ENCODE results near the gene FBXW4. TPM values are rescaled to one million over a fixed set of nuclear protein-coding genes. Genes with fewer than 3 reads are reported as not detected.

Gene FBXW4
- total and polyA plus RNA-seq, 2 experiments from 2014 or later: 15.5 to 32.7 TPM

- Histone ChIP-seq H3K79me2 (no peaks in the 10 kb centered on the region), H3K4me3 (no peak overlapping the region), H3K4me1 (ENCODE audit: insufficient read depth) (no peaks in the 10 kb centered on the region), H2AFZ (no peak overlapping the region), H3K27ac (no peak overlapping the region), H4K20me1 (ENCODE audit: insufficient read depth, poor library complexity, severe bottlenecking) (peaks cover 2% of the 10 kb centered on the region), H3K9me2 (replicated peaks; ENCODE audit: insufficient read depth) (no peaks in the 10 kb centered on the region), H3K4me2 (no peak overlapping the region), H3K36me3 (replicated peaks; ENCODE audit: insufficient read depth, low read depth) (no peaks in the 10 kb centered on the region), H3K9me3 (ENCODE audit: low read depth) (no peaks in the 10 kb centered on the region), H3K27me3 (no peaks in the 10 kb centered on the region)
- TF ChIP-seq EZH2phosphoT487 (IDR thresholded peaks at IDR 0.05; ENCODE audit: low read depth, severe bottlenecking, unreplicated experiment) (no peak), CTCF (IDR thresholded peaks at IDR 0.05; ENCODE audit: poor library complexity) (no peak), EZH2 (IDR thresholded peaks at IDR 0.05; ENCODE audit: borderline replicate concordance) (no peak)
- DNase-seq (ENCODE audit: low spot score): no peak
- WGBS (ENCODE audit: low lambda C conversion rate, missing lambda C conversion rate): 97% methylated on average over 4 of the region's 4 CpGs
Observed at GRCh38 chr10:101624526-101625102, 70.4 kb downstream of the FBXW4 start.

- Histone ChIP-seq H3K27ac (no peak overlapping the region), H3K27me3 (no peaks in the 10 kb centered on the region), H3K9me2 (replicated peaks; ENCODE audit: insufficient read depth) (no peaks in the 10 kb centered on the region), H4K20me1 (ENCODE audit: insufficient read depth, poor library complexity, severe bottlenecking) (peaks cover 2% of the 10 kb centered on the region), H3K9me3 (ENCODE audit: low read depth) (no peaks in the 10 kb centered on the region), H3K36me3 (replicated peaks; ENCODE audit: insufficient read depth, low read depth) (no peaks in the 10 kb centered on the region), H3K4me2 (no peak overlapping the region), H3K79me2 (no peaks in the 10 kb centered on the region), H2AFZ (no peak overlapping the region), H3K4me1 (ENCODE audit: insufficient read depth) (no peaks in the 10 kb centered on the region), H3K4me3 (no peak overlapping the region)
- DNase-seq (ENCODE audit: low spot score): no peak
- 100% methylated on average over 1 of the region's 1 CpG for WGBS (ENCODE audit: low lambda C conversion rate, missing lambda C conversion rate)
- TF ChIP-seq EZH2 (IDR thresholded peaks at IDR 0.05; ENCODE audit: borderline replicate concordance): no peak
- TF ChIP-seq CTCF (IDR thresholded peaks at IDR 0.05; ENCODE audit: poor library complexity): no peak
- no peak for TF ChIP-seq EZH2phosphoT487 (IDR thresholded peaks at IDR 0.05; ENCODE audit: low read depth, severe bottlenecking, unreplicated experiment)
Observed at GRCh38 chr10:101623528-101623927, 71.4 kb downstream of the FBXW4 start.

GRCh38 chr10:101619983-101620382 is 75.0 kb downstream of the FBXW4 start:
- no peaks in the 10 kb centered on the region for H3K9me2 ChIP-seq (replicated peaks; ENCODE audit: insufficient read depth)
- H3K4me2 ChIP-seq: no peak overlapping the region
- H3K4me1 ChIP-seq (ENCODE audit: insufficient read depth): no peaks in the 10 kb centered on the region
- no peak overlapping the region for H3K4me3 ChIP-seq
- DNase-seq (ENCODE audit: low spot score): no peak
- no peaks in the 10 kb centered on the region for H4K20me1 ChIP-seq (ENCODE audit: insufficient read depth, poor library complexity, severe bottlenecking)
- no peaks in the 10 kb centered on the region for H3K27me3 ChIP-seq
- TF ChIP-seq EZH2phosphoT487 (IDR thresholded peaks at IDR 0.05; ENCODE audit: low read depth, severe bottlenecking, unreplicated experiment): no peak
- TF ChIP-seq EZH2 (IDR thresholded peaks at IDR 0.05; ENCODE audit: borderline replicate concordance): no peak
- no peak for TF ChIP-seq CTCF (IDR thresholded peaks at IDR 0.05; ENCODE audit: poor library complexity)
- H3K36me3 ChIP-seq (replicated peaks; ENCODE audit: insufficient read depth, low read depth): no peaks in the 10 kb centered on the region
- 93% methylated on average over 6 of the region's 6 CpGs for WGBS (ENCODE audit: low lambda C conversion rate, missing lambda C conversion rate)
- no peak overlapping the region for H3K27ac ChIP-seq
- no peaks in the 10 kb centered on the region for H3K9me3 ChIP-seq (ENCODE audit: low read depth)
- H2AFZ ChIP-seq: no peak overlapping the region
- no peaks in the 10 kb centered on the region for H3K79me2 ChIP-seq

All from hepatocyte (in vitro differentiated cells).